Gastroesophageal sphincter (tissue), 4 donors: ENCODE results near the gene SCGB2B2. TPM values are rescaled to one million over a fixed set of nuclear protein-coding genes. Genes with fewer than 3 reads are reported as not detected.

Source experiments
- ATAC-seq: fragments of 150-250 bp; one replicate; pipeline ENCODE4 v1.9.1; 2016; ENCODE audit warnings: mild to moderate bottlenecking, moderate library complexity
- H3K27ac ChIP-seq, 4 donors: fragments of 200-600 bp; sonication (generic) in 3 of 4; 1 replicate in 3 of 4; 2 replicates in 1 of 4; pipeline ENCODE4 v1.5.1; 2016 to 2019
- H3K27me3 ChIP-seq: fragments of 200-600 bp; sonication (generic); one replicate; pipeline ENCODE4 v1.5.1; 2019
- H3K36me3 ChIP-seq, 2 donors: fragments of 200-600 bp; sonication (generic); one replicate each; pipeline ENCODE4 v1.5.1; 2019; ENCODE audit warnings: control low read depth in 1 of 2
- H3K4me1 ChIP-seq, 3 donors: fragments of 200-600 bp; sonication (generic); 1 replicate in 2 of 3; 2 replicates in 1 of 3; pipeline ENCODE4 v1.5.1; 2016 to 2019; ENCODE audit warnings: control low read depth in 2 of 3
- H3K4me3 ChIP-seq, 2 donors: fragments of 200-600 bp; sonication (generic); one replicate each; pipeline ENCODE4 v1.5.1; 2019; ENCODE audit warnings: mild to moderate bottlenecking in 1 of 2, moderate library complexity in 1 of 2
- H3K9me3 ChIP-seq, 3 donors: fragments of 200-600 bp; sonication (generic); one replicate each; pipeline ENCODE4 v1.5.1; 2017 to 2019; ENCODE audit warnings: control low read depth in 2 of 3
- CTCF ChIP-seq, 4 experiments: fragments of 200-600 bp in 2 of 4; fragments of 450-650 bp in 2 of 4; sonication (generic) in 1 of 4; IDR thresholded peaks; one replicate each; pipeline ENCODE4 v1.5.1; 2017 to 2019; ENCODE audit warnings: antibody characterized with exemption in 4 of 4, mild to moderate bottlenecking in 2 of 4, moderate library complexity in 2 of 4
- EP300 ChIP-seq: sonication (generic); formaldehyde crosslinking; IDR thresholded peaks from one replicate; pipeline ENCODE4 v1.6.1; 2017; ENCODE audit warnings: antibody characterized with exemption, mild to moderate bottlenecking
- POLR2A ChIP-seq, 2 donors: fragments of 450-650 bp; IDR thresholded peaks; one replicate each; pipeline ENCODE4 v1.6.1; 2017; ENCODE audit warnings: antibody characterized with exemption in 2 of 2, mild to moderate bottlenecking in 2 of 2, moderate library complexity in 1 of 2
- POLR2AphosphoS5 ChIP-seq: sonication (generic); formaldehyde crosslinking; IDR thresholded peaks from one replicate; pipeline ENCODE4 v1.6.1; 2017; ENCODE audit warnings: antibody characterized with exemption
- WGBS, 2 donors: methylation state at CpG; one replicate each; pipeline ENCODE4 v1.1.5; 2018; ENCODE audit warnings: low coverage in 1 of 2; 5-methylcytosine and 5-hydroxymethylcytosine counted together
- total RNA-seq, 4 donors: library from RNA; depleted of rRNA; stranded (reverse); fragments of >200 nt; gene quantifications; one replicate each; pipeline ENCODE4 v1.1.0, GENCODE V29; 2016

Gene SCGB2B2
- total RNA-seq, 4 donors from 2014 or later, result 0.40 to 1.1 (median 0.81) TPM; not detected in 1

- peak overlapping the region; percentile 68 to 84 for H3K4me3 ChIP-seq
- WGBS, 2 donors, result 0 to 2% methylated on average over 4 to 15 of the region's 20 CpGs
- peaks cover 0 to 40% (median 0%) of the 10 kb centered on the region in 3 donors for H3K9me3 ChIP-seq
- H3K27me3 ChIP-seq, result no peaks in the 10 kb centered on the region
- H3K27ac ChIP-seq, result peak overlapping the region; percentile 91 to 98 (median 96)
- no peak for TF ChIP-seq EP300
- no peak for TF ChIP-seq POLR2A (IDR thresholded peaks at IDR 0.05)
- no peak for TF ChIP-seq POLR2AphosphoS5
- no peak for TF ChIP-seq CTCF (IDR thresholded peaks at IDR 0.05)
- peaks cover 3 to 44% of the 10 kb centered on the region in 2 donors for H3K36me3 ChIP-seq
- no peak for ATAC-seq
- peaks cover 0 to 27% (median 6%) of the 10 kb centered on the region in 3 donors for H3K4me1 ChIP-seq
Measured at GRCh38 chr19:34678085-34678412, 1.1 kb upstream of the SCGB2B2 start.

- ATAC-seq, result peak; percentile 99
- TF ChIP-seq EP300 (no peak), POLR2A (IDR thresholded peaks at IDR 0.05) (peak; percentile 72 to 81), CTCF (IDR thresholded peaks at IDR 0.05) (peak in 2 of 4 experiments; percentile 7 to 14), POLR2AphosphoS5 (peak; percentile 90)
- H3K36me3 ChIP-seq, result peaks cover 0 to 39% of the 10 kb centered on the region in 2 donors
- no peaks in the 10 kb centered on the region for H3K27me3 ChIP-seq
- peaks cover 0 to 35% (median 0%) of the 10 kb centered on the region in 3 donors for H3K9me3 ChIP-seq
- peak within 1 kb of the TSS; percentile 91 to 98 (median 96) for H3K27ac ChIP-seq
- 0% methylated on average over 10 of the region's 74 CpGs; no CpG with 5 or more reads in 1 of the 2 donors for WGBS, 2 donors
- H3K4me1 ChIP-seq, result peaks cover 0 to 27% (median 6%) of the 10 kb centered on the region in 3 donors
- peak within 1 kb of the TSS; percentile 68 to 84 for H3K4me3 ChIP-seq
Measured at GRCh38 chr19:34677386-34678084, 576 bp upstream of the SCGB2B2 start, which contains the start of gene ZNF302. TSS of gene ZNF302 (plus strand) at chr19:34677678. CDS start at chr19:34678805, 1,127 bp downstream.

- Histone ChIP-seq H3K27me3 (no peaks in the 10 kb centered on the region), H3K4me3 (no peak overlapping the region), H3K9me3 (peaks cover 0 to 19% (median 0%) of the 10 kb centered on the region in 3 donors), H3K4me1 (peaks cover 0 to 27% (median 6%) of the 10 kb centered on the region in 3 donors), H3K27ac (no peak overlapping the region), H3K36me3 (peaks cover 0 to 23% of the 10 kb centered on the region in 2 donors)
- 91% methylated on average over 3 to 9 of the region's 9 CpGs for WGBS, 2 donors
- TF ChIP-seq POLR2AphosphoS5 (no peak), EP300 (no peak), CTCF (IDR thresholded peaks at IDR 0.05) (no peak), POLR2A (IDR thresholded peaks at IDR 0.05) (no peak)
- ATAC-seq, result no peak
Measured at GRCh38 chr19:34675919-34676318, 1.0 kb downstream of the SCGB2B2 start.

GRCh38 chr19:34675250-34675649 lies 1.7 kb downstream of the SCGB2B2 start:
- Histone ChIP-seq H3K36me3 (peaks cover 0 to 16% of the 10 kb centered on the region in 2 donors), H3K4me1 (peaks cover 0 to 27% (median 6%) of the 10 kb centered on the region in 3 donors), H3K4me3 (no peak overlapping the region), H3K27me3 (no peaks in the 10 kb centered on the region), H3K9me3 (peaks cover 0 to 12% (median 0%) of the 10 kb centered on the region in 3 donors), H3K27ac (no peak overlapping the region)
- no peak for ATAC-seq
- no peak for TF ChIP-seq POLR2AphosphoS5
- TF ChIP-seq EP300, result no peak
- TF ChIP-seq CTCF (IDR thresholded peaks at IDR 0.05), result no peak
- no peak for TF ChIP-seq POLR2A (IDR thresholded peaks at IDR 0.05)
- WGBS, 2 donors, result 96 to 100% methylated on average over 3 of the region's 3 CpGs

GRCh38 chr19:34673590-34673989 lies 3.4 kb downstream of the SCGB2B2 start:
- H3K4me1 ChIP-seq, result peaks cover 0 to 15% (median 3%) of the 10 kb centered on the region in 3 donors
- H3K27me3 ChIP-seq, result no peaks in the 10 kb centered on the region
- TF ChIP-seq EP300 (no peak), POLR2AphosphoS5 (no peak), CTCF (IDR thresholded peaks at IDR 0.05) (no peak), POLR2A (IDR thresholded peaks at IDR 0.05) (no peak)
- ATAC-seq, result no peak
- H3K4me3 ChIP-seq, result no peak overlapping the region
- no peak overlapping the region for H3K27ac ChIP-seq
- H3K36me3 ChIP-seq, result no peaks in the 10 kb centered on the region
- 46 to 58% methylated on average over 3 of the region's 3 CpGs for WGBS, 2 donors
- H3K9me3 ChIP-seq, result no peaks in the 10 kb centered on the region
